ENCODE results near the gene C1QA. TPM values are rescaled to one million over a fixed set of nuclear protein-coding genes. Genes with fewer than 3 reads are reported as not detected.
A peak's percentile ranks its signal among the peaks of the same experiment; 100 is the strongest.

Gene C1QA
- total RNA-seq, 2 donors from 2014 or later, result 37.9 to 107 TPM

- Histone ChIP-seq H3K27me3 (no peaks in the 10 kb centered on the region), H3K4me3 (no peak overlapping the region), H3K9me3 (no peaks in the 10 kb centered on the region), H3K27ac (no peak overlapping the region), H3K4me1 (peaks cover 0 to 6% of the 10 kb centered on the region in 2 donors), H3K36me3 (no peaks in the 10 kb centered on the region)
- TF ChIP-seq, protein P1, sequence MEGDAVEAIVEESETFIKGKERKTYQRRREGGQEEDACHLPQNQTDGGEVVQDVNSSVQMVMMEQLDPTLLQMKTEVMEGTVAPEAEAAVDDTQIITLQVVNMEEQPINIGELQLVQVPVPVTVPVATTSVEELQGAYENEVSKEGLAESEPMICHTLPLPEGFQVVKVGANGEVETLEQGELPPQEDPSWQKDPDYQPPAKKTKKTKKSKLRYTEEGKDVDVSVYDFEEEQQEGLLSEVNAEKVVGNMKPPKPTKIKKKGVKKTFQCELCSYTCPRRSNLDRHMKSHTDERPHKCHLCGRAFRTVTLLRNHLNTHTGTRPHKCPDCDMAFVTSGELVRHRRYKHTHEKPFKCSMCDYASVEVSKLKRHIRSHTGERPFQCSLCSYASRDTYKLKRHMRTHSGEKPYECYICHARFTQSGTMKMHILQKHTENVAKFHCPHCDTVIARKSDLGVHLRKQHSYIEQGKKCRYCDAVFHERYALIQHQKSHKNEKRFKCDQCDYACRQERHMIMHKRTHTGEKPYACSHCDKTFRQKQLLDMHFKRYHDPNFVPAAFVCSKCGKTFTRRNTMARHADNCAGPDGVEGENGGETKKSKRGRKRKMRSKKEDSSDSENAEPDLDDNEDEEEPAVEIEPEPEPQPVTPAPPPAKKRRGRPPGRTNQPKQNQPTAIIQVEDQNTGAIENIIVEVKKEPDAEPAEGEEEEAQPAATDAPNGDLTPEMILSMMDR (IDR thresholded peaks at IDR 0.05), result no peak
- DNase-seq (ENCODE audit: low spot score), result no peak
Measured at GRCh38 chr1:22646384-22646783, 10.0 kb downstream of the C1QA start.

- H3K4me3 ChIP-seq, result no peak overlapping the region
- H3K27ac ChIP-seq, result no peak overlapping the region
- no peaks in the 10 kb centered on the region for H3K27me3 ChIP-seq
- TF ChIP-seq, protein P1 (IDR thresholded peaks at IDR 0.05), result no peak
- H3K9me3 ChIP-seq, result no peaks in the 10 kb centered on the region
- H3K4me1 ChIP-seq, result no peaks in the 10 kb centered on the region
- H3K36me3 ChIP-seq, result no peaks in the 10 kb centered on the region
- DNase-seq (ENCODE audit: low spot score), result no peak
Measured at GRCh38 chr1:22650089-22650693, 13.8 kb downstream of the C1QA start.

GRCh38 chr1:22651941-22652856, 15.8 kb downstream of the C1QA start:
- no peaks in the 10 kb centered on the region for H3K9me3 ChIP-seq
- H3K36me3 ChIP-seq, result no peaks in the 10 kb centered on the region
- no peaks in the 10 kb centered on the region for H3K27me3 ChIP-seq
- no peak overlapping the region for H3K27ac ChIP-seq
- TF ChIP-seq, protein P1 (IDR thresholded peaks at IDR 0.05), result no peak
- no peaks in the 10 kb centered on the region for H3K4me1 ChIP-seq
- H3K4me3 ChIP-seq, result no peak overlapping the region
- no peak for DNase-seq (ENCODE audit: low spot score)

DNA sequence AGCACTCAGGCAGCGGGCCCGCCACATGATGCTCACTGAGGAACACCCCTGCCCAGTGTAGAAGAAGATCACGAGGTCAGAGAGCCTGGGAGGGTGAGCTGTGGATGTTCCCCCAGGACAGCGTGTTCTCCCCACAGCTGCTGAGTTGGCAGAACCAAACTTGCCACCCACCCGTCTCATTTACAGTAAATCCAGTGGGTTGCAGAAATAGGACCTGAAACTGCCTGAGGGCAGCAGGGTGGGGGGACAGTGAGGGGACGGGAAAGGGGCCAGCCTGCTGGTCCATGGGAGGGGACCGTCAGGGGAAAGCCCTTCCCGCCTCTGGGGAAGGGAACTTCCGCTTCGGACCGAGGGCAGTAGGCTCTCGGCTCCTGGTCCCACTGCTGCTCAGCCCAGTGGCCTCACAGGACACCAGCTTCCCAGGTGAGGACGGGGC, 16.5 kb downstream of the C1QA start, which contains the start of gene C1QB:
C1QB (plus strand) TSS at position 356 of the 436 bp plus-strand sequence. CDS start 6,227 bp downstream, outside the sequence.
- Histone ChIP-seq H3K4me1 (no peaks in the 10 kb centered on the region), H3K36me3 (no peaks in the 10 kb centered on the region), H3K27ac (no peak within 1 kb of the TSS), H3K27me3 (no peaks in the 10 kb centered on the region), H3K9me3 (no peaks in the 10 kb centered on the region), H3K4me3 (peak within 1 kb of the TSS; percentile 15 to 34)
- DNase-seq (ENCODE audit: low spot score), result peak; percentile 74
- TF ChIP-seq, protein P1 (IDR thresholded peaks at IDR 0.05), result no peak

DNA sequence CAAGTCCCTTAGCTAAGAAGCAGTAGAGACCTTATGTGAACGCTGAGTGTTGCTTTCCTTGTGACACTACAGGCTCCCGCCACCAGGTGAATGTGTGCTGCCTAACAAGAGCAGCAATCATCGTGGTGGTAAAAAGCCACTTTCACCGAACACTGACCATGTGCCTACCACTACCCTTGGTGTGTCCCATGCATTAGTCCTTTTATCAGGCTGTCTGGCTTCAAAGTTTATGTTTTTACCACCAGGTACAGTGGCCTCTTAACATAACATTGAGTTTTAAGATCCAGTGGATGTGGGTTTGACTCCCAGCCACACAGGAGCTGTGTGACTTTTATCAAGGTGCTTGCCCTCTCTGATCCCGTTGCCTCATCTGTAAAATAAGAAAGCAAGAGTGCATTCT, 18.3 kb downstream of the C1QA start:
- H3K9me3 ChIP-seq, result no peaks in the 10 kb centered on the region
- no peak overlapping the region for H3K27ac ChIP-seq

More for the DNA sequence above, 18.3 kb downstream of the C1QA start:
- no peaks in the 10 kb centered on the region for H3K36me3 ChIP-seq
- H3K4me1 ChIP-seq, result no peaks in the 10 kb centered on the region
- TF ChIP-seq, protein P1 (IDR thresholded peaks at IDR 0.05), result no peak
- H3K4me3 ChIP-seq, result peak overlapping the region in 1 of 2 donors; percentile 34
- DNase-seq (ENCODE audit: low spot score), result no peak
- no peaks in the 10 kb centered on the region for H3K27me3 ChIP-seq

Measured in right atrium auricular region (tissue), 2 donors.